ENCODE data around the gene HNRNPL. TPM values are rescaled to one million over a fixed set of nuclear protein-coding genes. Genes with fewer than 3 reads are reported as not detected.

Gene HNRNPL
- total and polyA plus RNA-seq, 9 of the 15 experiments (the other 6 are each of a cell fraction or from before 2014, with no cell fraction given), result 39.5 to 610 (median 299) TPM

DNA sequence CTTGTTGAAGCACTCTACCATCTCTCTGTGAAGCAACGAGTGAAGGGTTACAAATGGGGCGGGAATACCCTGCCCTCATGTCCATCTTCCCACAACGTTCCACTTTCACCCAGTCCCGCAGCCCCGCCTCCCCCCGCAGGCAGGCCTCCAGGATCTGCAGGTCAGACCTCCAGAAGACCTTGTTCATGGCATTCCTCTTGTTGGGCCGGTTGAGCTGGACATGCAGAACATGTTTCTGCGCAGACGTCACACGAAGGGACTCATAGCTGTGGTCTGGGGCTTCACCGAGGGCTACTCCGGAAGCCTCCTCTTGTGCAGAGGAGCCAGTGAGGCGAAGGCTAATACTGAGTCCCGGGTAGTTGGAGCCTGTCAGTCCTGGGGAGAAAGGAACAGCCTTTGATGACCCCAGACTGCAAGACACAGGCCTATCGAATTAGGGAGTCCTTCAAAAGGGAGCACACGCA, 18.6 kb downstream of the HNRNPL start:
- no peak for FAIRE-seq
- in situ Hi-C loops (cut with MboI), result no loop called here
- TF ChIP-seq PTRF (tag; IDR thresholded peaks at IDR 0.05), result no peak
- TF ChIP-seq, protein P1, sequence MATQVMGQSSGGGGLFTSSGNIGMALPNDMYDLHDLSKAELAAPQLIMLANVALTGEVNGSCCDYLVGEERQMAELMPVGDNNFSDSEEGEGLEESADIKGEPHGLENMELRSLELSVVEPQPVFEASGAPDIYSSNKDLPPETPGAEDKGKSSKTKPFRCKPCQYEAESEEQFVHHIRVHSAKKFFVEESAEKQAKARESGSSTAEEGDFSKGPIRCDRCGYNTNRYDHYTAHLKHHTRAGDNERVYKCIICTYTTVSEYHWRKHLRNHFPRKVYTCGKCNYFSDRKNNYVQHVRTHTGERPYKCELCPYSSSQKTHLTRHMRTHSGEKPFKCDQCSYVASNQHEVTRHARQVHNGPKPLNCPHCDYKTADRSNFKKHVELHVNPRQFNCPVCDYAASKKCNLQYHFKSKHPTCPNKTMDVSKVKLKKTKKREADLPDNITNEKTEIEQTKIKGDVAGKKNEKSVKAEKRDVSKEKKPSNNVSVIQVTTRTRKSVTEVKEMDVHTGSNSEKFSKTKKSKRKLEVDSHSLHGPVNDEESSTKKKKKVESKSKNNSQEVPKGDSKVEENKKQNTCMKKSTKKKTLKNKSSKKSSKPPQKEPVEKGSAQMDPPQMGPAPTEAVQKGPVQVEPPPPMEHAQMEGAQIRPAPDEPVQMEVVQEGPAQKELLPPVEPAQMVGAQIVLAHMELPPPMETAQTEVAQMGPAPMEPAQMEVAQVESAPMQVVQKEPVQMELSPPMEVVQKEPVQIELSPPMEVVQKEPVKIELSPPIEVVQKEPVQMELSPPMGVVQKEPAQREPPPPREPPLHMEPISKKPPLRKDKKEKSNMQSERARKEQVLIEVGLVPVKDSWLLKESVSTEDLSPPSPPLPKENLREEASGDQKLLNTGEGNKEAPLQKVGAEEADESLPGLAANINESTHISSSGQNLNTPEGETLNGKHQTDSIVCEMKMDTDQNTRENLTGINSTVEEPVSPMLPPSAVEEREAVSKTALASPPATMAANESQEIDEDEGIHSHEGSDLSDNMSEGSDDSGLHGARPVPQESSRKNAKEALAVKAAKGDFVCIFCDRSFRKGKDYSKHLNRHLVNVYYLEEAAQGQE (IDR thresholded peaks at IDR 0.05; ENCODE audit: borderline replicate concordance), result no peak
- TF ChIP-seq, protein P1 (CRISPR knock-in tag; IDR thresholded peaks at IDR 0.05; ENCODE audit: low read depth), result 0 out of 2 replicates have a peak, but pooled peaks have one; percentile 38
- no peak for TF ChIP-seq RBM22 (IDR thresholded peaks at IDR 0.05; ENCODE audit: low read depth, low read length, poor library complexity, severe bottlenecking)
- TF ChIP-seq SMARCA5 (IDR thresholded peaks at IDR 0.05), result no peak
- TF ChIP-seq, protein P2, sequence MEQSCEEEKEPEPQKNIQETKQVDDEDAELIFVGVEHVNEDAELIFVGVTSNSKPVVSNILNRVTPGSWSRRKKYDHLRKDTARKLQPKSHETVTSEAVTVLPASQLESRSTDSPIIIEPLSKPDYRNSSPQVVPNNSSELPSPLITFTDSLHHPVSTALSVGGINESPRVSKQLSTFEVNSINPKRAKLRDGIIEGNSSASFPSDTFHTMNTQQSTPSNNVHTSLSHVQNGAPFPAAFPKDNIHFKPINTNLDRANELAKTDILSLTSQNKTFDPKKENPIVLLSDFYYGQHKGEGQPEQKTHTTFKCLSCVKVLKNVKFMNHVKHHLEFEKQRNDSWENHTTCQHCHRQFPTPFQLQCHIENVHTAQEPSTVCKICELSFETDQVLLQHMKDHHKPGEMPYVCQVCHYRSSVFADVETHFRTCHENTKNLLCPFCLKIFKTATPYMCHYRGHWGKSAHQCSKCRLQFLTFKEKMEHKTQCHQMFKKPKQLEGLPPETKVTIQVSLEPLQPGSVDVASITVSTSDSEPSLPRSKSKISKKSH (CRISPR knock-in tag; IDR thresholded peaks at IDR 0.05), result no peak
- TF ChIP-seq CHD1 (IDR thresholded peaks at IDR 0.05; ENCODE audit: low read length), result peak; percentile 22

More for the DNA sequence above, 18.6 kb downstream of the HNRNPL start:
- peak overlapping the region; percentile 39 for H3K4me3 ChIP-seq
- H3K27me3 ChIP-seq (ENCODE audit: control insufficient read depth in 2 of 2, insufficient read depth in 2 of 2, low read length in 2 of 2), result no peaks in the 10 kb centered on the region
- no peaks in the 10 kb centered on the region for H3K9me3 ChIP-seq (replicated peaks; ENCODE audit: control insufficient read depth, insufficient read depth, low read depth, low read length)
- H2AFZ ChIP-seq (ENCODE audit: low read depth, low read length), result peak overlapping the region; percentile 93
- no peaks in the 10 kb centered on the region for H3K9me1 ChIP-seq (ENCODE audit: control insufficient read depth, insufficient read depth, low read length)
- peak; percentile 55 for ATAC-seq
- H3K27ac ChIP-seq (ENCODE audit: extremely low read depth, low read depth, low read length), result peak overlapping the region; percentile 82
- H3K4me2 ChIP-seq (ENCODE audit: insufficient read depth, low read length), result peak overlapping the region; percentile 88
- ChIA-PET POLR2A (interaction anchor here (0.7 to 1.5 kb wide), 13 partner anchors 8 to 290 kb away, joined by 3 to 14 read pairs (median 4); partner anchors contain the start of genes LGALS4, MRPS12 and SARS2), CTCF (ENCODE audit: low intra/inter-chr PET ratio) (no interaction called here)
- H3K79me2 ChIP-seq (ENCODE audit: control insufficient read depth, insufficient read depth, low read length), result peaks cover 10% of the 10 kb centered on the region
- H3K9ac ChIP-seq (ENCODE audit: insufficient read depth in 1 of 2, low read depth in 2 of 2, low read length in 2 of 2), result peak overlapping the region; percentile 81 to 94
- H4K20me1 ChIP-seq (replicated peaks; ENCODE audit: control insufficient read depth, insufficient read depth, low read length), result no peaks in the 10 kb centered on the region
- TSS peak; percentile 78 for BruUV-seq (replicated peaks)
- peaks cover 13 to 29% of the 10 kb centered on the region in 2 experiments; a peak in 4 of 5 replicates for H3K4me1 ChIP-seq (replicated peaks in 1 of 2; ENCODE audit: control insufficient read depth in 2 of 2, insufficient read depth in 2 of 2, low read length in 2 of 2)
- intact Hi-C loops (cut with micrococcal nuclease), result loop anchor here (5.0 kb wide), 2 partner anchors 94 to 101 kb away; partner anchors contain the start of genes MRPS12 and SARS2
- WGBS (ENCODE audit: insufficient coverage, low coverage, missing lambda C conversion rate), result 5% methylated on average over 16 of the region's 16 CpGs
- H3K36me3 ChIP-seq (ENCODE audit: control insufficient read depth, insufficient read depth, low read length), result peaks cover 31% of the 10 kb centered on the region
- DNase-seq (ENCODE audit: extremely low read depth in 1 of 4, low spot score in 3 of 4), result peak in 2 of 4 experiments; percentile 53 to 66
